PFSK-1 (cell line): ENCODE results near the gene GET3.

Experiments used
- FOXP2 ChIP-seq: optimal IDR thresholded peaks from 2 replicates; pipeline ENCODE3; 2011; ENCODE audit warnings: borderline replicate concordance, control low read depth, inconsistent platforms; ENCODE audit not compliant: insufficient read depth; ENCODE audit errors: extremely low read length, extremely low read depth
- POLR2AphosphoS5 ChIP-seq: IDR thresholded peaks from 2 replicates; pipeline ENCODE4 v1.6.1; 2012; ENCODE audit warnings: low read depth, mild to moderate bottlenecking, control low read depth, low read length, moderate library complexity
- REST ChIP-seq, 2 experiments: IDR thresholded peaks; 2 replicates each; pipeline versions ENCODE4 v1.6.1 to v1.8.0; 2011 to 2012; ENCODE audit warnings: low read depth in 2 of 2, low read length in 2 of 2, control low read depth in 1 of 2, inconsistent platforms in 1 of 2, mild to moderate bottlenecking in 1 of 2, moderate library complexity in 1 of 2; ENCODE audit not compliant: insufficient read depth in 1 of 2
- SIN3A ChIP-seq: IDR thresholded peaks from 2 replicates; pipeline ENCODE4 v1.6.1; 2012; ENCODE audit warnings: mild to moderate bottlenecking, low read length, moderate library complexity, borderline replicate concordance; ENCODE audit not compliant: insufficient read depth
- TAF1 ChIP-seq: IDR thresholded peaks from 2 replicates; pipeline ENCODE4 v1.6.1; 2012; ENCODE audit warnings: low read length, control low read depth, borderline replicate concordance; ENCODE audit not compliant: insufficient read depth

Gene GET3

GRCh38 chr19:12731337-12731736 lies 6.0 kb upstream of the GET3 start:
- TF ChIP-seq REST (IDR thresholded peaks at IDR 0.05; ENCODE audit: insufficient read depth in 1 of 2, low read depth in 2 of 2, low read length in 2 of 2) = no peak
- TF ChIP-seq FOXP2 = no peak
- TF ChIP-seq SIN3A = no peak
- no peak for TF ChIP-seq TAF1
- no peak for TF ChIP-seq POLR2AphosphoS5

- peak; percentile 51; the same call in 1 of the 2 replicates for TF ChIP-seq TAF1
- no peak for TF ChIP-seq SIN3A
Measured at GRCh38 chr19:12733369-12734214, 3.7 kb upstream of the GET3 start.

GRCh38 chr19:12737835-12738351 lies 596 bp downstream of the GET3 start:
- TF ChIP-seq POLR2AphosphoS5 (no peak), SIN3A (no peak)

- no peak for TF ChIP-seq TAF1
- TF ChIP-seq FOXP2 = no peak
- no peak for TF ChIP-seq REST (IDR thresholded peaks at IDR 0.05; ENCODE audit: insufficient read depth in 1 of 2, low read depth in 2 of 2, low read length in 2 of 2)
Measured at GRCh38 chr19:12745166-12745897, 8.0 kb downstream of the GET3 start.

- TF ChIP-seq POLR2AphosphoS5 = no peak; the same call in 1 of the 2 replicates
- TF ChIP-seq FOXP2 = no peak
Measured at GRCh38 chr19:12748489-12748888, 11.2 kb downstream of the GET3 start.

- no peak for TF ChIP-seq SIN3A
- TF ChIP-seq REST (IDR thresholded peaks at IDR 0.05; ENCODE audit: insufficient read depth in 1 of 2, low read depth in 2 of 2, low read length in 2 of 2) = 0 out of 4 replicates have a peak, but pooled peaks of 1 of the 2 experiments have one; percentile 23
- peak; percentile 42 for TF ChIP-seq FOXP2
Measured at GRCh38 chr19:12749938-12750521, 12.7 kb downstream of the GET3 start.
